NCI-H2107 treated with DMSO at 0.1 percent for 48 hours (cell line): ENCODE data around the gene LYPD6B.

ENCODE experiments used
- DNase-seq: peaks from one replicate; lab custom pipeline; 2025; ENCODE audit not compliant: unreplicated experiment; lab: John Stamatoyannopoulos, UW

The LYPD6B gene

GRCh38 chr2:149104221-149104620 lies 65.7 kb downstream of the LYPD6B start:
- DNase-seq: no peak

DNA sequence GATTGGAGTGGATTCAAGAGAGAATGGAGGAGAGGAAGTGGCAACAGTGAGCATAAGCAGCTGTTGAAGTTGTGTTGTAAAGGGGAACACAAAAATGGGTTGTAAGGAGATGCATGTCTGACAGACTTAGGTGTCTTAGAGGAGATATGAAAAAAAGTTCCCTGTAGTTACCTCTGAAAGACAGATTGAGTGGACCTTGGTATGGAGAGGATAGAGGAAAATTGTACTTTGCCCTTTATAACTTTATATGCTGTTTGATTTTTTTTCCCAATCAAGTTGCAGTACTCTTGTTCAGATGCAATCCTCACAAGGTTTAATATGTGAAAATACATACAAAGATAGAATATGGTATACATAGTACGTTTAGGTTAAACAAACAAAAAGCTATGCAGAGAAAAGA lies 73.6 kb downstream of the LYPD6B start:
- no peak for DNase-seq

GRCh38 chr2:149112713-149113112 lies 74.2 kb downstream of the LYPD6B start:
- DNase-seq: no peak

DNA sequence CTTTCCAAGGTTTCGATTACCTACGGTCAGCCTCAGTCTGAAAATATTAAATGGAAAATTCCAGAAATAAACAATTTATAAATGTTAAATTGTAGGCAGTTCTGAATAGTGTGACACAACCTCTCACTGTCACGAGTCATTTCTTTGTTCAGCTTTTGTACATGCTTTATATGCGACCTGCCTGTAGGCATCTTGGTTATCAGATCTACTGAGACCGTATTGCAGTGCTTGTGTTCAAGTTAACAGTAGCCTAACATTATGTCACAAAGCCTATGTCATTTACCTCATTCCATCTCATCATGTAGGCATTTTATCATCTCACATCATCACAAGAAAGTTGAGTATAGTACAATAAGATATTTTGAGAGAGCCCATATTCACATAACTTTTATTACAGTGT lies 77.3 kb downstream of the LYPD6B start:
- DNase-seq: no peak

GRCh38 chr2:149119368-149119767 lies 80.9 kb downstream of the LYPD6B start:
- no peak for DNase-seq

DNA sequence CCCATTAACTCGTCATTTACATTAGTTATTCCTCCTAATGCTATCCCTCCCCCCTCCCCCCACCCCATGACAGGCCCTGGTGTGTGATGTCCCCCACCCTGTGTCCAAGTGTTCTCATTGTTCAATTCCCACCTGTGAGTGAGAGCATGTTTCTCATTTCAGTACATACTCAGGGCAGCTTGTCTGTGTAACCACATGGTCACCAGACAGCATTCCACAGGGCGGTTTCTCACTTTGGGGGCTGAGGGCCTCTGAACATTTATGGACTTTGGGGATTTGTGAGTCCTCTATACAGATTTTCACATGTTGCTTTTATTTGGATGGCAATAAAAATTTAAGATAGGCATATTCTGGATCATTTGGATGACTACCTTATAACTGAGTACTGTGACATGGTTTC lies 84.0 kb downstream of the LYPD6B start:
- no peak for DNase-seq

GRCh38 chr2:149125031-149125725 lies 86.7 kb downstream of the LYPD6B start:
- peak; percentile 41 for DNase-seq

DNA sequence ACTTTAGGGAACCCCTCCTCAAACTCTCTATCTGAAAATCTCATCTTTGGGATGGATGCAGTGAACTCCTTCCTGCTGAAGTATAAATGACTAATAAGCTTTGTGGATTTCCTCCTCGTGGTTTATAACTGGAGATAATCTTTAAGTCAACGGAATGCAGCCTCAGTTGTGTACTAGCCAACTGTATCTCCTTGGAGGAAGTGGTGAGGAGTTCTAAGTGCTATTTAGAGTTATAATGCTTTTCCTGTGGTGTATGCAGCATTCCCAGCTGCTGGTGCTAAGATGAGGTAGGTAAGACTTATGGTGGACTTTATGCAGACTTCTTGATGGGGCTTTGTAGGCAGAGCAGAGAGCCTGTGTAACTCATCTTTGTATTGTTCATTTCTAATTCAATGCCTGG lies 90.9 kb downstream of the LYPD6B start:
- no peak for DNase-seq

DNA sequence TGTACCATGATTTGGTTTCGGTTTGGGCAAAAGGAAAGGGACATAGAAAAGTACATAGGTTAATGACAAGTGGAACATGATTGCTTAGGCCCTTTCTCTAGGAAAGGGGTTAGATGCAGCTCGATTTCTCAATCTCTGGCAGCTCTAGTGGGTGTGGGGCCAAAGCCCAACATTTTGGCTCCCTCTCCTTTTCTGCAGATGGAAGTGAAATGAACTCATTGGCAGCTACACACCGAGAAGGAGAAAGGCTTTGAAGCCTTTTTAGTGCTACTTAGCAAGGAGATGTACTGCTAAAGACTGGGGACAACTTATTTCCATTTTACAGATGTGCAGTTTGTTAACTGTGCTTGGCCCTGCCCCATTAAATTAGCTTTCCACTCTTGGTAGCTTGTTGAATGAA lies 93.8 kb downstream of the LYPD6B start:
- DNase-seq: no peak

DNA sequence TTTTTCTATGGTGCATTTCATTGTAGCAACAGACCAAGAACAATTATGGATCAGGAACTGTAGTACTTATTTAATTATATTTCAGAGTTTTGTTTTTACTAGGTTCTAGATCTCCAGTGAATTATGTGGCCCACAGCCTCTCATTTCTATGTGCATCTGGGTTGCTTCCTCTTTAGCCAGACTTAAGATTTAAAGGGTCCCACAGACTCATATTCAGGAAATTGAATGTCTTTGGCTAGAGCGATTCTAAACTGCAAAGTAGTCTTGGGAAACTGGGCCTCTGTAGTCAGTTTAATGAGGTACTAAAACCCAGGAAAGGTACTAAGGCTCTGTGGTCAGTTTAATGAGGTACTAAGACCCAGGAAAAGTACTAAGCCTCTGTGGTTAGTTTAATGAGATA lies 94.4 kb downstream of the LYPD6B start:
- DNase-seq: no peak

GRCh38 chr2:149134335-149134923 lies 95.9 kb downstream of the LYPD6B start:
- DNase-seq: no peak

DNA sequence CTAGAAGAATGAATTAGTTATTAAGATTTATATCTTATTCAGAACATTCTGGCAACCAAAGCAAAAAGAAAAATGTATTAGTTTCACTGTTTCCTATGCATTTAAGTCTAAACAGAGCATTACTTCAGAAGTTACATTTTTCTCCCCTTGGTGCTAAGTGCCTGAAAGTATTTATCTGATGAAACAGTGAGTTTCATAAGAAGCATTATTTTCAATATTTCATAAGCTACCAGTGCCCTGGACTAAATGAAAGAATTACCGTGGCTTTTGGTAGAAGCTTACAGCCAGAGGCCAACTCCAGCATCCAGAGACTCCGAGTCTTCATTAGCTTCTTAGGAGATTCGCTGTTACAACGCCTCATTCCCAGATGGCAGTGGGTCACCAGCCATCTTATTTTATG lies 97.6 kb downstream of the LYPD6B start:
- no peak for DNase-seq

- no peak for DNase-seq
Observed at GRCh38 chr2:149141046-149141445, 102.5 kb downstream of the LYPD6B start.

DNA sequence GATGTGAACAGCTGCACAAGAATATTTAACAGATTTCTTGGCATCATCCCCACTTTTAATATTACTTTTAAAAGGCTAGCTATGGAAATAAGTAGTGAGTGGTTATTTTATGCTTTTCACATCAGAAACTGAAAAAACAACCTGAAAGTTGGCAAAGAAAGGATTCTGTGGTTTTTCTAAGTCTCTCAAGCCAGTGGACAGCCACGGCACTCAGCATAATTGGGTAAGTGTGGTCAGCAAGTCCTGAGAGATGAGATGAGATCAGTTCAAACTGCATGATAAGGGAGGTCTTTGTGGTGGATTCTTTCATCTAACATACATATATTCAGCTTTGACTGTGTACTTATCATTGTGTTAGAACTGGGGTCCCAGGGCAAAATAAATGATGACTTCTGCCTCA lies 105.2 kb downstream of the LYPD6B start:
- no peak for DNase-seq

DNA sequence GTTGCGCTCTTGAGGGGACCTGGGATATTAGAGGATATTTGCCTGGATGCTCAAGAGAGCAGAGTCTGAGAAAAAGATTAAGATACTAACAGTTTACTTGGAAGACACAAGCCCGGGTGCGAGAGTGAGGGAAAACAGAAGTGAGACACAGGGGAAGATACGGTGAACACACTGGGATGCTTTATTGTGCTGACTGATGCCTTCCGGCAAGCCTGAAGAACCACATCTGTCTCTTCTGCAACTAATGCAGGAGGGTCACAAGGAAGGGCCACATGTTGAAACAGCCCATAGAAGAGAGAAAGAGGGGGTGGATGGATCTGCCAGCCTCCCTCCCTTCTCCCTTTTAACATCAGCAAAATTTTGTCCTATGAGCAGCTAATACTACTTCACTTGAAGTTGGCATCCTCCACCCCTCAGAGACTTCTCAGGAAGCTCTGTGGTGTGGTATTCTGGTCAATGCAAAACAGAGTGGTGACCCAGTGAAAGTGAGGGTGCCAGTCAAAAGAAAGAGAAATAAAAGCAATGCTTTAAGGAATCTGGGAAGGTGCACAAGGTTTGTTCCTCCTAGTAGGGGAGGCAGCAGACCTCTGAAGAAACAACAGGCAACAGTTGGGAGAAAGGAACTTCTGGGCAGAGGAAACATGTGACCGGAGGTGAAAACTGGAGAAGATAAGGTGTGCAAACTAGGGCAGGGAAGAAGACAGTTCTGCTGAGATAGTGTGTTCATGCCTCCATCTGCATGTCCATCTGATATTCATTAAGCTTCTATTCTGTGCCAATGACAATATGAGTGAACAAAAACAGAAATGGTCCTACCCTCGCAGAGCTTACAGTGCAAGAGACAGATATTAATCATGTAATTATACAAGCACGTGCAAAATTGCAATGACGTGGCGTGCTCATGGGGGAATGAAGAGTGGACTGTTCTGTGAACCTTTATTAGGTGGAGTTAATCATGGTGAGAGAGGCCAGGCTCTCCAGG lies 107.1 kb downstream of the LYPD6B start:
- no peak for DNase-seq

GRCh38 chr2:149146876-149147275 lies 108.4 kb downstream of the LYPD6B start:
- no peak for DNase-seq

DNA sequence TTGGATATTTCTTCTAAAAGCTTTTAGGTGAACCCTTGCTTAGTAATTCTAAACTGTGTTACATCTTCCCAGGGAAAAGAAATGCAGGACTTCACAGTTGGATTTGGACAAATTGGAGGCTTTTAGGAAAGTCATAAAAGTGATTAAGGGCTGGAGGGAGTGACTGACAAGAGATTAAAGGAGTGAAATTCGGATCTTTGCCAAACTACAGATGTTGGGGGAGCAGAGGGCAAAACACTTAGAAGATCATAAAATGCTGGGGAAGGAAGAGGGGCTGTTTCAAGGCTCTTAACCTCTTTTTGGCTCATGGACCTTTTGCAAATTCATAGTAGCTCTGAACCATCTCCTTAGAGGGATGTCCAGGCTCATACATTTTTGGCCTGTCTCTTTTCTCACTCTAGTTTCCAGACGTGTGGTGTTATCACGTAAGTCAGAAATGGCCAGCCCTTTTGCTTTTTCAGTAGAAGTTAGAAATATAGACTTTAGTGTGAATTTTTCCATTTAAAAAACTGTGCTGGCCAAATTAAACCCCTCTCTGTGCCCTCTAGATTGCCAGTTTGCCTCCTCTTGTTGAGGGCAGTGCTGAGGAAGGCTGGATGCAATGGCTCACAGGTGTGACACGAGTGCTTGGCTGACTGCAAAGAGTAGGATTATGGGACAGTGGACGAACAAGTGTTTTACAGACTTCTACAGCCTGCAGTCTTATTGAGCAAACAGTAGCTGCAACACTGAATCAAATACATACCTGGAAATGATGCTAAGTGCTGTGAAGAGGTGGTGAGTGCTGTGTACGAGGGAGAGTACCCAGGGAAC lies 109.9 kb downstream of the LYPD6B start:
- no peak for DNase-seq

DNA sequence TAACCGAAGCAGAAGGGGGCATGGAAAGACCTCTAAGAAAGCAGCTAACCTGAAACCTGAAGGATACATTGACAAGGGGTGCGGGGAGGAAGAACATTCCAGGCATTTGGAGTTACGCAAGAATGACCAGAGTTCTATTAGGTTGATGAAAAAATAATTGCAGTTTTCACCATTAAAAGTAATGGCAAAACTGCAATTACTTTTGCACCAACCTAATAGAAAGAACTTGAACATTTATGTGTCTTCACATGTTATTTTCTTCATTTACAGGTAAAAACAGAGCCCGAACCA lies 110.5 kb downstream of the LYPD6B start:
- no peak for DNase-seq

DNA sequence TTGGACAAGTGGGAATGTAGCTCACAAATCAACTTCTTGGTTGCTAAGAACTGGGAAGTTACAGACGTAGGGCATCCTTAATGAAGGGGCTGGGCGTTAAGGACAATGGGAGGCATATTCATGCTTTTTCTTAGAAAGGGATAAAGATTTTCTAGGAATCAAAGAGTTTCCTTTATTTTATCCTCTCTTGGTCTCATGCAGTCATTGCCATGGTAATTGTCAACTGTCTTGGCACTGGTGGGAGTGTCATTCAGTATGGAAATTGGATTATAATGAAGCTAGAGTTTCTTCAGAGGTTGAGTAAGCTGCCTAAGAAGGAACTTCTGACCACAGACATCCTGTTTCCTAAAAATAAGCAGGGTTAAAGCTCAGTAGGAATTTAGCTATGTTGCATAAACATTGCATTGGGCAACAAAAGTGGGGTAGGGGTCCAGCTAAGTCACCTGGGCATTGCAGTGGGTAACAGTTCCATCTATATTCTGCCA lies 114.0 kb downstream of the LYPD6B start:
- no peak for DNase-seq

- no peak for DNase-seq
Observed at GRCh38 chr2:149155196-149155969, 116.9 kb downstream of the LYPD6B start.
